Thyroid gland (tissue), 4 donors: ENCODE data around the gene KIAA0040.

Source experiments
- POLR2A ChIP-seq, 2 donors: fragments of 450-650 bp; IDR thresholded peaks; one replicate each; pipeline ENCODE4 v1.6.1; 2017; ENCODE audit warnings: antibody characterized with exemption in 2 of 2, mild to moderate bottlenecking in 2 of 2, moderate library complexity in 1 of 2
- TF ChIP-seq, protein P1 (sequence below), 6 experiments: fragments of 200-600 bp in 3 of 6; fragments of 450-650 bp in 3 of 6; sonication (generic) in 3 of 6; IDR thresholded peaks; one replicate each; pipeline ENCODE4 v1.5.1; 2016 to 2019; ENCODE audit warnings: antibody characterized with exemption in 6 of 6, mild to moderate bottlenecking in 2 of 6, inconsistent platforms in 1 of 6, moderate library complexity in 1 of 6

GRCh38 chr1:175132436-175132835, 60.1 kb downstream of the KIAA0040 start:
- TF ChIP-seq, protein P1, sequence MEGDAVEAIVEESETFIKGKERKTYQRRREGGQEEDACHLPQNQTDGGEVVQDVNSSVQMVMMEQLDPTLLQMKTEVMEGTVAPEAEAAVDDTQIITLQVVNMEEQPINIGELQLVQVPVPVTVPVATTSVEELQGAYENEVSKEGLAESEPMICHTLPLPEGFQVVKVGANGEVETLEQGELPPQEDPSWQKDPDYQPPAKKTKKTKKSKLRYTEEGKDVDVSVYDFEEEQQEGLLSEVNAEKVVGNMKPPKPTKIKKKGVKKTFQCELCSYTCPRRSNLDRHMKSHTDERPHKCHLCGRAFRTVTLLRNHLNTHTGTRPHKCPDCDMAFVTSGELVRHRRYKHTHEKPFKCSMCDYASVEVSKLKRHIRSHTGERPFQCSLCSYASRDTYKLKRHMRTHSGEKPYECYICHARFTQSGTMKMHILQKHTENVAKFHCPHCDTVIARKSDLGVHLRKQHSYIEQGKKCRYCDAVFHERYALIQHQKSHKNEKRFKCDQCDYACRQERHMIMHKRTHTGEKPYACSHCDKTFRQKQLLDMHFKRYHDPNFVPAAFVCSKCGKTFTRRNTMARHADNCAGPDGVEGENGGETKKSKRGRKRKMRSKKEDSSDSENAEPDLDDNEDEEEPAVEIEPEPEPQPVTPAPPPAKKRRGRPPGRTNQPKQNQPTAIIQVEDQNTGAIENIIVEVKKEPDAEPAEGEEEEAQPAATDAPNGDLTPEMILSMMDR (IDR thresholded peaks at IDR 0.05) = no peak
- TF ChIP-seq POLR2A (IDR thresholded peaks at IDR 0.05) = no peak
